GM21515 (cell line): ENCODE results near the gene SNX11.

ENCODE experiments used
- ATAC-seq: cut with Tn5 transposase; IDR thresholded peaks from one replicate; pipeline ENCODE4 v1.9.1; 2021; ENCODE audit not compliant: unreplicated experiment

Gene SNX11

GRCh38 chr17:48161127-48161905 lies 53.8 kb downstream of the SNX11 start:
- ATAC-seq, result no peak

GRCh38 chr17:48162306-48162934 lies 54.9 kb downstream of the SNX11 start:
- ATAC-seq, result no peak

GRCh38 chr17:48162946-48163506 lies 55.5 kb downstream of the SNX11 start:
- ATAC-seq, result no peak

DNA sequence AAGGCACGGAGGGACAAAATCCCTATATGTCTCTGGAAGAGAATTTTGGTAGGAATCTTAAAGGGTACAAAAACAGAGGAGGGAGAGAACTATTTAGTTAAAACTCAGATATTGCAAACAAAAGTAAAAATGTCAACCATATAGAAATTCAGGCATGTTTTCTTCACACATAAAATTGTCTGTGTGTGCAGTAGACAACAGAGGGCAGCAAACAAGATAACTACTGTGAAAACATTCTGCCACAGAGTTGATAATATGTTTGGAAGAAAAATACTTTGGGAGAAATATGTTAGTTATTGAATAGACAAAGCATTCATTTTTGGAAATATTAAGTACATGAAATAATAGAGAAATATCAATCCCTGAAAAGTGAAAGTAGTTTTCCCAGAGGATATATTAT lies 56.2 kb downstream of the SNX11 start:
- ATAC-seq, result no peak

DNA sequence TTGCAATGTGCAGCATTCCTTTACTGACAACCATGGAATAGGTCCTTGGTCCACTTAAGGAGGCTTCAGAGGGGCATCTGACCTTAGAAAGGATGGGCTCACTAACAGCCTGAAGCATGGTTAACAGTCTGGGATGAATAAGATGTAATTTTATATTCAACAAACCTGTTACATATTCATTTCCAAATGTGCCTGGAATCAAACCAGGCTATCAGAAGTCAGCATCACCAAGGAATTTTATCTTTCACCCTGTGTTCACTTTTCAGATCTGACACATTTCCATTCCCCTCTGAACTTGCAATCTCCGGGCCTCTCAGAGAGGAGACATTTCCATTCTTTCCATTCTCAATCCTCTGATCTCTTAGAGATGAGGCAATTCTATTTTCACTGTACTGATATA lies 62.4 kb downstream of the SNX11 start:
- ATAC-seq, result no peak
